Activated gamma-delta T cell treated with Interleukin-2 at 50 U/mL for 16 hours (primary cell): ENCODE results near the gene VSIG4.
"Not testable (repeated sequence)": the region's sequence is repeated elsewhere in the genome, so short reads cannot be mapped to it uniquely, and the experiment has no call there.

Experiments used
- DNase-seq: peaks from one replicate; pipeline ENCODE4 v3.0.0-alpha.2; 2020

The VSIG4 gene

DNA sequence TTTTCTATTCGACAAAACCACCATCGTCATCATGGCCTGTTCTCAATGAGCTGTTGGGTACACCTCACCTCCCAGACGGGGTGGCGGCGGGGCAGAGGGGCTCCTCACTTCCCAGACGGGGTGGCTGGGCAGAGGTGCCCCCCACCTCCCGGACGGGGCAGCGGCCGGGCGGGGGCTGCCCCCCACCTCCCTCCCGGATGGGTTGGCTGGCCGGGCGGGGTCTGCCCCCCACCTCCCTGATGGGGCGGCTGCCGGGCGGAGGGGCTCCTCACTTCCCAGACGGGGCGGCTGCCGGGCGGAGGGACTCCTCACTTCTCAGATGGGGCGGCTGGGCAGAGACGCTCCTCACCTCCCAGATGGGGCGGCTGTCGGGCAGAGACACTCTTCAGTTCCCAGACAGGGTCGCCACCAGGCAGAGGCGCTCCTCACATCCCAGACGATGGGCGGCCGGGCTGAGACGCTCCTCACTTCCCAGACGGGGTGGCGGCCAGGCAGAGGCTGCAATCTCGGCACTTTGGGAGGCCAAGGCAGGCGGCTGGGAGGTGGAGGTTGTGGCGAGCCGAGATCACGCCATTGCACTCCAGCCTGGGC, 64.6 kb downstream of the VSIG4 start:
- not testable (repeated sequence) for DNase-seq
